GM21528 (cell line): ENCODE measurements around the gene RNF4.
A peak's percentile ranks its signal among the peaks of the same experiment; 100 is the strongest.
"Not testable (repeated sequence)": the region's sequence is repeated elsewhere in the genome, so short reads cannot be mapped to it uniquely, and the experiment has no call there.

Source experiments
- ATAC-seq: cut with Tn5 transposase; IDR thresholded peaks from one replicate; pipeline ENCODE4 v1.9.1; 2021; ENCODE audit warnings: mild to moderate bottlenecking, moderate library complexity; ENCODE audit not compliant: unreplicated experiment, low FRiP score

Gene RNF4

GRCh38 chr4:2451821-2452785 is 16.8 kb upstream of the RNF4 start:
- no peak for ATAC-seq

DNA sequence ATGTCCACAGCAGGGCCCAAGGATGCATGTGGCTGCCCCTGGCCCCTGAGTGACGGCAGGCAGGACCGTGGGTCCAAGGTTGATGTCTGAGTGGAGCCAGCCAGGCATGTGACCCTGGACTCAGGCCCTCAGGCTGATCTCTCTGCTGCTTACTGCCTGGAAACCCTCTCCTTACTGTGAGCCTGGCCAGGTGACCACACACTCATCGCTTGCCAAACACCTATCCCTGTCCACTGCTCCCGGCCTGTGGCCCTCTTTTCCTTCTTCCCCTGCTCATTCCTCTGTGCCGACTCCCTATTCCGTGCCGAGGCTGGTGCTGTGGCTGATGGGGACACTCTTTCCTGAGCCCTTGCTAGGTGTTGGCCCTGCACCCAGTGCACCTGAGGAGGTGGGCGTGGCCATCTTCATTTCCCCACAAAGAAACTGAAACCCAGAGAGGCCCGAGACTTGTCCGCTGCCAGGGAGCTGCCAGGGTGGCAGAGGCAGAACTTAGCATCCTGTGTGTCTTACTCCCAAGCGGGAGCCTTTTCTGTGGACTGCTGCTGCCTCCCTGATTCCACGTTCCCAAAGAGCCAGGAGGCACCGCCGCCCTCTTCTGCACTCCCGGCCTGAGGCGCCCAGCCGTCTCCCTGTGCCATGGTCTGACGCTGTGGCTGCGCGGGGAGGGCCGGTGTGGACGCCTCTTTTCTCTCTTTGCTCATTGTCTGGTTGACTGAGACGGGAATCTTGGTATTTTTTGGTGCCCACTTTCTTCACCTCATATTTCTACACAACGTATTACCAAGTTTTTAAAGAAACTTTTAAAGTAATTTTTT is 11.2 kb upstream of the RNF4 start:
- ATAC-seq, result no peak

- ATAC-seq, result no peak
These were observed 10.1 kb upstream of the RNF4 start for GRCh38 chr4:2458546-2459491.

DNA sequence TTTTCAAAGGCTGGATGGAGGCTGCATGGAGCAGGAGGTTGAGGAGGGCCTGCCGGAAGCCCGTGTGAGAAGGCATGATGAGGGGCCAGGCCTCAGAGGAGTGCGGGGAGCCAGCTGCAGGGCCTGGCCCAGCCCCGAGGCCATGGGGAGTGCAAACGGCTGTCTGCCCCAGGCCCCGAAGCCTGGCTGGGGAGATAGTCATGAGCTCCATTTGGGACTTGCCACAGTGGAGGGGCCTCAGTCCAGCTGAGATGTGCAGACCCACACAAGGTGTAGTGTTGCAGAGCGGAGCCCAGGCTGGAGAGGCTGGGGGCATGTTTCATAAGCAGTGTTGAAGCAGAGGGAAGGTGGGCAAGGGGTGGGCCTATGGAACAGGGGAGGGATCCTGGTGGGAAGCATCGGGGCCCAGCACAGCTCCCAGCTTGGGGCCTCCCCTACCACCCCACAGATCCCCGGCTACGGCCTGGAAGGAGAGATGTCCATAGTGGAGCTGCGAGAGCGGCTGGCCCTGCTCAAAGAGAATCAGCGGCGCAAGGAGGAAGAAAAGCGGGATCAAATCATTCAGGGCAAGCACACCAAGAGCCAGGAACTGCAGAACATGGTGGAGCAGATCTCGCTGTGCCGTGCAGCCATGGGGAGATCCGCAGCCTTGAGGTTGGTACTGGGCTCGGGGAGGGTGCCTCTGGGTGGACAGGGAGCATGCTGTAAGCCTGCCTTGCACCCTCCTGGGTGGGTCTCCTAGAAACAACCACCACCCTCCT is 9.1 kb upstream of the RNF4 start:
- ATAC-seq, result no peak

GRCh38 chr4:2461246-2461960 is 7.5 kb upstream of the RNF4 start:
- no peak for ATAC-seq

- ATAC-seq, result peak; percentile 72
These were observed 6.5 kb upstream of the RNF4 start for GRCh38 chr4:2462218-2462991.

- no peak for ATAC-seq
These were observed 5.7 kb upstream of the RNF4 start for GRCh38 chr4:2462992-2463762.

DNA sequence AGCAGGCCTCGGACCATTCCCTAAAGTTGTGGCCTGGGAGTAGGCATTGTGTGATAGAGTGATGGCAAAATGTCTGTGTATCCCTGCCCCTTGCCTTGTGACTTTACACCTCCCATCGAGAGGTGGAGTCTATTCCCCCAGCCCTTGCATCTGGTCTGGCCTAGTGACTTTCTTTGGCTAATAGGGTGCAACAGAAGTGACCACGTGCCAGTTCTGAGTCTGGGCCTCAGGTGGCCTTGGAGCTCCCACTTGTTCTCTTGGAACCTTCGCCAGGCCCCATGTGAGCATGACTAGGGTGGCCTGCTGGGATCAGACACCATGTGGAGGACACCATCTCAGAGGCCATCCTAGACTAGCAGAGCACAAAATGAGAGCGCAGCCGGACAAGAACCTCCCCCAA is 3.9 kb upstream of the RNF4 start:
- no peak for ATAC-seq

GRCh38 chr4:2465544-2465943 is 3.4 kb upstream of the RNF4 start:
- not testable (repeated sequence) for ATAC-seq

- ATAC-seq, result peak; percentile 52
These were observed 482 bp downstream of the RNF4 start for GRCh38 chr4:2469192-2469984.

DNA sequence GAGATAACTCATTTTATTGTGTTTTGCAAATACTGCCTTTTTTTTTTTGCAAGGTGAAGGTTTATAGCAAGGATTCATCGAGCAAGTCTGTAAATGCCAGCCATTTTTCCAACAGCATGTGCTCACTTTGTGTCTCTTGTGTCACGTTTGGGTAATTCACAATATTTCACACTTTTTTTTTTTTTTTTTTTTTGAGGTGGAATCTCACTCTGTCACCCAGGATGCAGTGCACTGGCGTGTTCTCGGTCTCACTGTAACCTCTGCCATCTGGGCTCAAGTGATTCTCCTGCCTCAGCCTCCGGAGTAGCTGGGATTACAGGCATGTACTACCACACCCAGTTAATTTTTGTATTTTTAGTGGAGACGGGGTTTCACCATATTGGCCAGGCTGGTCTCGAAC is 1.9 kb downstream of the RNF4 start:
- no peak for ATAC-seq

DNA sequence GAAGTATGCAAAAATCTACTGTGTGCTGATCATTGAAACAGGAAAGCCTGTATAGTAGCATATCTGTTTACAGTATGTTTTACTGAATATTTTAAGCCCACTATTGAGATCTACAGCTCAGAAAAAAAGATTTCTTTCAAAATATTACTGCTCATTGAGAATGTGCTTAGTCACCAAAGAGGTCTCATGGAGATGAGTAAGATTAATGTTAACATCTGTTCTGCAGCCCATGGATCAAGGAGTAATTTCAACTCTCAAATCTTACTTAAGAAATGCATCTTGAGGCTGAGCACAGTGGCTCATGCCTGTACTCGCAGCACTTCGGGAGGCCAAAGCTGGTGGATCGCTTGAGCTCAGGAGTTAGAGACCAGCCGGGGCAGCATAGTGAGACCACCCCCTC is 3.3 kb downstream of the RNF4 start:
- no peak for ATAC-seq

- no peak for ATAC-seq
These were observed 9.3 kb downstream of the RNF4 start for GRCh38 chr4:2478229-2478628.

GRCh38 chr4:2480649-2481048 is 11.7 kb downstream of the RNF4 start:
- ATAC-seq, result no peak

GRCh38 chr4:2482192-2482591 is 13.3 kb downstream of the RNF4 start:
- no peak for ATAC-seq

- ATAC-seq, result no peak
These were observed 13.8 kb downstream of the RNF4 start for GRCh38 chr4:2482693-2483092.

- ATAC-seq, result no peak
These were observed 14.3 kb downstream of the RNF4 start for GRCh38 chr4:2483237-2483636.
